Measurements from ENCODE around the gene RNF141. TPM values are rescaled to one million over a fixed set of nuclear protein-coding genes. Genes with fewer than 3 reads are reported as not detected.

RNF141 gene
- total RNA-seq, 2 experiments from 2014 or later = 19.4 to 20.8 TPM

- peaks cover 1% of the 10 kb centered on the region for H3K27me3 Mint-ChIP-seq
- ATAC-seq = no peak
Measured at GRCh38 chr11:10584071-10584501, 43.1 kb upstream of the RNF141 start.

GRCh38 chr11:10581481-10582019 lies 40.6 kb upstream of the RNF141 start:
- ATAC-seq = no peak
- Mint-ChIP-seq H3K36me3 (ENCODE audit: low read depth) (no peaks in the 10 kb centered on the region), H3K4me1 (ENCODE audit: low read depth) (no peaks in the 10 kb centered on the region), H3K27me3 (peaks cover 1% of the 10 kb centered on the region), H3K9me3 (no peaks in the 10 kb centered on the region), H3K4me3 (no peak overlapping the region), H3K27ac (no peak overlapping the region)
- intact Hi-C loops (cut with micrococcal nuclease) = no loop called here
- no peak for TF ChIP-seq CTCF (IDR thresholded peaks at IDR 0.05)
- ChIA-PET POLR2A (no interaction called here), CTCF (no interaction called here)
- no peak for DNase-seq

More at GRCh38 chr11:10584071-10584501, 43.1 kb upstream of the RNF141 start:
- no peak for TF ChIP-seq CTCF (IDR thresholded peaks at IDR 0.05)
- POLR2A ChIA-PET = no interaction called here
- no peaks in the 10 kb centered on the region for H3K4me1 Mint-ChIP-seq (ENCODE audit: low read depth)
- H3K27ac Mint-ChIP-seq = no peak overlapping the region
- DNase-seq = no peak
- CTCF ChIA-PET = interaction anchor here (0.8 to 2.1 kb wide), 3 partner anchors 43 to 187 kb away, joined by 3 to 6 read pairs (median 5); partner anchors contain the start of gene RNF141
- intact Hi-C loops (cut with micrococcal nuclease) = no loop called here
- H3K36me3 Mint-ChIP-seq (ENCODE audit: low read depth) = no peaks in the 10 kb centered on the region
- no peak overlapping the region for H3K4me3 Mint-ChIP-seq
- H3K9me3 Mint-ChIP-seq = no peaks in the 10 kb centered on the region

- H3K9me3 Mint-ChIP-seq = no peaks in the 10 kb centered on the region
- intact Hi-C loops (cut with micrococcal nuclease) = no loop called here
- H3K4me1 Mint-ChIP-seq (ENCODE audit: low read depth) = no peaks in the 10 kb centered on the region
- POLR2A ChIA-PET = interaction anchor here (1.1 kb wide), 1 partner anchor 75 kb away, joined by 3 read pairs; no protein-coding TSS in a partner anchor
- H3K27ac Mint-ChIP-seq = no peak overlapping the region
- H3K4me3 Mint-ChIP-seq = no peak overlapping the region
- DNase-seq (no peak), ATAC-seq (no peak)
- H3K36me3 Mint-ChIP-seq (ENCODE audit: low read depth) = no peaks in the 10 kb centered on the region
- TF ChIP-seq CTCF (IDR thresholded peaks at IDR 0.05) = no peak
- peaks cover 1% of the 10 kb centered on the region for H3K27me3 Mint-ChIP-seq
- CTCF ChIA-PET = no interaction called here
Measured at GRCh38 chr11:10580623-10581022, 39.6 kb upstream of the RNF141 start.

GRCh38 chr11:10579700-10580099 lies 38.7 kb upstream of the RNF141 start:
- intact Hi-C loops (cut with micrococcal nuclease) = no loop called here
- H3K27me3 Mint-ChIP-seq = peaks cover 1% of the 10 kb centered on the region
- H3K27ac Mint-ChIP-seq = no peak overlapping the region
- CTCF ChIA-PET = interaction anchor here (1.2 kb wide), 2 partner anchors 9 to 74 kb away, joined by 3 read pairs; no protein-coding TSS in a partner anchor
- no peaks in the 10 kb centered on the region for H3K9me3 Mint-ChIP-seq
- no peaks in the 10 kb centered on the region for H3K36me3 Mint-ChIP-seq (ENCODE audit: low read depth)
- ATAC-seq = no peak
- POLR2A ChIA-PET = interaction anchor here (1.1 kb wide), 1 partner anchor 76 kb away, joined by 3 read pairs; no protein-coding TSS in a partner anchor
- no peaks in the 10 kb centered on the region for H3K4me1 Mint-ChIP-seq (ENCODE audit: low read depth)
- no peak for TF ChIP-seq CTCF (IDR thresholded peaks at IDR 0.05)
- H3K4me3 Mint-ChIP-seq = no peak overlapping the region
- DNase-seq = no peak

GRCh38 chr11:10576035-10576398 lies 35.0 kb upstream of the RNF141 start:
- ATAC-seq (no peak), DNase-seq (no peak)
- Mint-ChIP-seq H3K27me3 (peaks cover 1% of the 10 kb centered on the region), H3K4me3 (no peak overlapping the region), H3K36me3 (ENCODE audit: low read depth) (no peaks in the 10 kb centered on the region), H3K27ac (no peak overlapping the region), H3K4me1 (ENCODE audit: low read depth) (no peaks in the 10 kb centered on the region), H3K9me3 (no peaks in the 10 kb centered on the region)
- ChIA-PET POLR2A (no interaction called here), CTCF (interaction anchor here (1.2 kb wide), 1 partner anchor 209 kb away, joined by 4 read pairs; no protein-coding TSS in a partner anchor)
- intact Hi-C loops (cut with micrococcal nuclease) = no loop called here
- TF ChIP-seq CTCF (IDR thresholded peaks at IDR 0.05) = no peak
